MM.1S (cell line): ENCODE data around the gene CPLX4.

Experiments
- DNase-seq: peaks from one replicate; pipeline ENCODE4 v3.0.0-alpha.2; 2015
- H2AFZ ChIP-seq: fragments of 300-600 bp; sonication (generic); 2 replicates; pipeline ENCODE4 v1.6.0; 2016; ENCODE audit warnings: antibody characterized with exemption, low read length
- H3F3A ChIP-seq: fragments of 300-600 bp; sonication (generic); 2 replicates; pipeline ENCODE4 v1.6.1; 2016; ENCODE audit warnings: mild to moderate bottlenecking, antibody characterized with exemption, low read length, moderate library complexity, mixed read lengths; ENCODE audit not compliant: insufficient read depth
- H3K27ac ChIP-seq: fragments of 300-600 bp; sonication (generic); 2 replicates; pipeline ENCODE4 v1.5.1; 2016; ENCODE audit warnings: mild to moderate bottlenecking, low read length
- H3K27me3 ChIP-seq: fragments of 300-600 bp; sonication (generic); replicated peaks from 2 replicates; pipeline ENCODE4 v1.6.0; 2016; ENCODE audit warnings: low read length; ENCODE audit not compliant: insufficient read depth
- H3K36me3 ChIP-seq: fragments of 300-600 bp; sonication (generic); replicated peaks from 2 replicates; pipeline ENCODE4 v1.6.1; 2016; ENCODE audit warnings: mild to moderate bottlenecking, low read length, mixed read lengths; ENCODE audit not compliant: insufficient read depth
- H3K4me1 ChIP-seq: fragments of 300-600 bp; sonication (generic); 2 replicates; pipeline ENCODE4 v1.6.1; 2016; ENCODE audit warnings: low read length, mixed read lengths
- H3K4me2 ChIP-seq: fragments of 300-600 bp; sonication (generic); 2 replicates; pipeline ENCODE4 v1.6.0; 2016; ENCODE audit warnings: low read depth, low read length
- H3K4me3 ChIP-seq: fragments of 300-600 bp; sonication (generic); 2 replicates; pipeline ENCODE4 v1.5.1; 2016; ENCODE audit warnings: low read length, mixed read lengths
- H3K79me2 ChIP-seq: fragments of 300-600 bp; sonication (generic); 2 replicates; pipeline ENCODE4 v1.6.1; 2016; ENCODE audit warnings: mixed run types, low read length, mixed read lengths
- H3K9ac ChIP-seq: fragments of 300-600 bp; sonication (generic); 2 replicates; pipeline ENCODE4 v1.6.1; 2016; ENCODE audit warnings: low read length, mixed read lengths
- H3K9me2 ChIP-seq: fragments of 300-600 bp; sonication (generic); replicated peaks from 2 replicates; pipeline ENCODE4 v1.6.1; 2016; ENCODE audit warnings: mild to moderate bottlenecking, low read length, mixed read lengths; ENCODE audit not compliant: insufficient read depth
- H3K9me3 ChIP-seq: fragments of 300-600 bp; sonication (generic); replicated peaks from 2 replicates; pipeline ENCODE4 v1.6.1; 2016; ENCODE audit warnings: mild to moderate bottlenecking, low read length, mixed read lengths; ENCODE audit not compliant: insufficient read depth
- H4K20me1 ChIP-seq: fragments of 300-600 bp; sonication (generic); 2 replicates; pipeline ENCODE4 v1.6.1; 2016; ENCODE audit warnings: mild to moderate bottlenecking, low read length, moderate library complexity, mixed read lengths; ENCODE audit not compliant: insufficient read depth
- CTCF ChIP-seq: fragments of 300-600 bp; sonication (generic); IDR thresholded peaks from 2 replicates; pipeline ENCODE4 v1.5.1; 2016; ENCODE audit warnings: antibody characterized with exemption, low read length, mixed read lengths
- EZH2 ChIP-seq: fragments of 300-600 bp; sonication (generic); optimal IDR thresholded peaks from 2 replicates; pipeline ENCODE3; 2017; ENCODE audit warnings: low read depth, mild to moderate bottlenecking, antibody characterized with exemption, low read length, mixed read lengths
- EZH2phosphoT487 ChIP-seq: fragments of 300-600 bp; sonication (generic); IDR thresholded peaks from 2 replicates; pipeline ENCODE4 v1.6.1; 2018; ENCODE audit warnings: antibody characterized with exemption, low read length

Gene CPLX4

DNA sequence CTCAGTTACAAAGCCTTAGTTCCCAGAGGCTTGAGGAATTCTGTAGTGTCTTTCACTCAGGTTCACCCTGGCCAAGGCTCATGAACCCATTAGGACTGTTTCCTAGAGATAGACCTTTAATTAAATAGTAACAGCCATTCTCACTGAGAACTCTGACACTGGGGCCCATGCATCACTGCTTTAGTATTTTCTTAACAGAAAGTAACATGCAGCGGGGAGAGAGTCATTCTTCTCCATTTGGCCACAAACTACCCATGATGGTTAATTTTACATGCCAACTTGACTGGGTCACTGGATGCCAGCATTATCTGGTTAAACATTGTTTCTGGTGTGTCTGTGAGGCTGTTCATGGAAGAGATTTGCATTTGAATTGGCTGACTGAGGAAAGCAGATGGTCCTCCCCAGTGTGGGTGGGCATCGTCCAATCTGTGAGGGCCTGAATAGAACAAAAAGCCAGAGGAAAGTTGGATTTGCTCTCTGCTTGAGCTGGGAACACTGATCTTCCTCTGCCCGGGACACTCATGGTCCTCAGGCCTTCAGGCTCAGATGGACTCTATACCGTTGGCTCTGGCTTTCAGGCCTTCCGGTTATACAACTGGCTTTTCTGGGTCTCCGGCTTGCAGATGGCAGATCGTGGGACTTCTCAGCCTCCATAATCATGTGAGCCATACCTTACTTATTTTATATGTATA lies 5.6 kb upstream of the CPLX4 start:
- no peak overlapping the region for H3K4me2 ChIP-seq
- H3K9me3 ChIP-seq: no peaks in the 10 kb centered on the region
- H3K36me3 ChIP-seq: peaks cover 3% of the 10 kb centered on the region; the same call in 1 of the 2 replicates
- H2AFZ ChIP-seq: no peak overlapping the region
- no peaks in the 10 kb centered on the region for H3K27me3 ChIP-seq
- DNase-seq: no peak
- H3F3A ChIP-seq: no peaks in the 10 kb centered on the region
- H3K27ac ChIP-seq: no peak overlapping the region
- H3K79me2 ChIP-seq: no peaks in the 10 kb centered on the region
- no peak overlapping the region for H3K4me3 ChIP-seq
- TF ChIP-seq EZH2 (no peak), EZH2phosphoT487 (no peak), CTCF (no peak)
- no peak overlapping the region for H3K9ac ChIP-seq
- H3K4me1 ChIP-seq: no peaks in the 10 kb centered on the region
- H4K20me1 ChIP-seq: no peaks in the 10 kb centered on the region
- H3K9me2 ChIP-seq: no peaks in the 10 kb centered on the region

- Histone ChIP-seq H3K4me3 (no peak overlapping the region), H3K27me3 (no peaks in the 10 kb centered on the region), H3K9me2 (no peaks in the 10 kb centered on the region), H3K36me3 (no peaks in the 10 kb centered on the region), H2AFZ (no peak overlapping the region), H3K9me3 (no peaks in the 10 kb centered on the region), H3K4me2 (no peak overlapping the region), H3K4me1 (no peaks in the 10 kb centered on the region), H3K27ac (no peak overlapping the region), H4K20me1 (no peaks in the 10 kb centered on the region), H3F3A (no peaks in the 10 kb centered on the region), H3K9ac (no peak overlapping the region), H3K79me2 (no peaks in the 10 kb centered on the region)
- no peak for TF ChIP-seq EZH2
- TF ChIP-seq EZH2phosphoT487: no peak
- TF ChIP-seq CTCF: no peak
- DNase-seq: no peak
These were observed 6.8 kb downstream of the CPLX4 start for GRCh38 chr18:59311631-59312030.

- TF ChIP-seq EZH2 (no peak), CTCF (no peak), EZH2phosphoT487 (no peak)
- H3K27ac ChIP-seq: no peak overlapping the region
- H3K9ac ChIP-seq: no peak overlapping the region
- no peaks in the 10 kb centered on the region for H3K36me3 ChIP-seq
- no peaks in the 10 kb centered on the region for H4K20me1 ChIP-seq
- H3F3A ChIP-seq: no peaks in the 10 kb centered on the region
- peak overlapping the region; percentile 92 for H2AFZ ChIP-seq
- H3K4me1 ChIP-seq: no peaks in the 10 kb centered on the region
- no peak for DNase-seq
- no peaks in the 10 kb centered on the region for H3K9me3 ChIP-seq
- peak overlapping the region; percentile 52; the same call in 1 of the 2 replicates for H3K4me3 ChIP-seq
- H3K79me2 ChIP-seq: no peaks in the 10 kb centered on the region
- no peaks in the 10 kb centered on the region for H3K9me2 ChIP-seq
- peak overlapping the region; percentile 95 for H3K4me2 ChIP-seq
- no peaks in the 10 kb centered on the region for H3K27me3 ChIP-seq
These were observed 9.6 kb downstream of the CPLX4 start for GRCh38 chr18:59308938-59309260.
